DLD1 (cell line): ENCODE data around the gene SLC9A7.
"Not testable (repeated sequence)": the region's sequence is repeated elsewhere in the genome, so short reads cannot be mapped to it uniquely, and the experiment has no call there.

Source experiments
- in situ Hi-C: cut with HindIII; loops from 2 replicates; pipeline ENCODE4 v1.10.0; 2017; ENCODE audit warnings: low sequenced_read_pairs

Gene SLC9A7

GRCh38 chrX:46758956-46759644, at the start of gene SLC9A7:
SLC9A7 (minus strand) TSS chrX:46759118; CDS start chrX:46759029, 89 bp downstream.
- in situ Hi-C loops = no loop called here

GRCh38 chrX:46805270-46805669, 46.4 kb upstream of the SLC9A7 start:
- in situ Hi-C loops = no loop called here

- in situ Hi-C loops = no loop called here
Observed at GRCh38 chrX:46803140-46803539, 44.2 kb upstream of the SLC9A7 start.

GRCh38 chrX:46796574-46797191, 37.8 kb upstream of the SLC9A7 start:
- in situ Hi-C loops = no loop called here

- in situ Hi-C loops = no loop called here
Observed at GRCh38 chrX:46793386-46794143, 34.6 kb upstream of the SLC9A7 start.

GRCh38 chrX:46792810-46793188, 33.9 kb upstream of the SLC9A7 start:
- in situ Hi-C loops = no loop called here

GRCh38 chrX:46791927-46792809, 33.2 kb upstream of the SLC9A7 start:
- in situ Hi-C loops = no loop called here

GRCh38 chrX:46788902-46789301, 30.0 kb upstream of the SLC9A7 start:
- in situ Hi-C loops = no loop called here

- in situ Hi-C loops = not testable (repeated sequence)
Observed at GRCh38 chrX:46784437-46784836, 25.5 kb upstream of the SLC9A7 start.

- in situ Hi-C loops = no loop called here
Observed at GRCh38 chrX:46782034-46782433, 23.1 kb upstream of the SLC9A7 start.

GRCh38 chrX:46777971-46778810, 19.3 kb upstream of the SLC9A7 start:
- in situ Hi-C loops = no loop called here

GRCh38 chrX:46770817-46771163, 11.9 kb upstream of the SLC9A7 start:
- in situ Hi-C loops = no loop called here

GRCh38 chrX:46770000-46770816, 11.3 kb upstream of the SLC9A7 start:
- in situ Hi-C loops = no loop called here

GRCh38 chrX:46762963-46763362, 4.0 kb upstream of the SLC9A7 start:
- in situ Hi-C loops = no loop called here

- in situ Hi-C loops = no loop called here
Observed at GRCh38 chrX:46759645-46759974, 692 bp upstream of the SLC9A7 start.

GRCh38 chrX:46758163-46758955, 559 bp downstream of the SLC9A7 start:
- in situ Hi-C loops = no loop called here

- in situ Hi-C loops = no loop called here
Observed at GRCh38 chrX:46757593-46757992, 1.3 kb downstream of the SLC9A7 start.

GRCh38 chrX:46757052-46757451, 1.9 kb downstream of the SLC9A7 start:
- in situ Hi-C loops = no loop called here

GRCh38 chrX:46755671-46756070, 3.2 kb downstream of the SLC9A7 start:
- in situ Hi-C loops = no loop called here
